IPS-18a (cell line): ENCODE measurements around the gene SEMA3E.

ENCODE experiments used
- H3K27ac ChIP-seq: one replicate; pipeline ENCODE4 v1.5.1; 2013; ENCODE audit warnings: low read length
- H3K27me3 ChIP-seq: one replicate; pipeline ENCODE4 v1.6.1; 2013; ENCODE audit warnings: mild to moderate bottlenecking, low read length; ENCODE audit not compliant: control insufficient read depth, insufficient read depth
- H3K36me3 ChIP-seq: one replicate; pipeline ENCODE4 v1.6.1; 2013; ENCODE audit warnings: low read depth, low read length; ENCODE audit not compliant: control insufficient read depth
- H3K4me1 ChIP-seq: one replicate; pipeline ENCODE4 v1.6.1; 2013; ENCODE audit warnings: low read depth, low read length; ENCODE audit not compliant: control insufficient read depth
- H3K4me3 ChIP-seq: one replicate; pipeline ENCODE4 v1.5.1; 2013; ENCODE audit warnings: low read length
- H3K9ac ChIP-seq: one replicate; pipeline ENCODE4 v1.6.1; 2013; ENCODE audit warnings: mild to moderate bottlenecking, low read length, moderate library complexity
- H3K9me3 ChIP-seq: one replicate; pipeline ENCODE4 v1.6.1; 2013; ENCODE audit warnings: low read depth, low read length; ENCODE audit not compliant: control insufficient read depth

Gene SEMA3E

GRCh38 chr7:83633516-83633915 is 15.4 kb downstream of the SEMA3E start:
- Histone ChIP-seq H3K9me3 (no peaks in the 10 kb centered on the region), H3K27me3 (no peaks in the 10 kb centered on the region), H3K4me3 (no peak overlapping the region), H3K9ac (no peak overlapping the region), H3K4me1 (peaks cover 9% of the 10 kb centered on the region), H3K36me3 (no peaks in the 10 kb centered on the region), H3K27ac (no peak overlapping the region)

GRCh38 chr7:83629117-83629880 is 19.6 kb downstream of the SEMA3E start:
- H3K4me3 ChIP-seq = no peak overlapping the region
- H3K9ac ChIP-seq = no peak overlapping the region

GRCh38 chr7:83617858-83618257 is 31.1 kb downstream of the SEMA3E start:
- Histone ChIP-seq H3K9me3 (no peaks in the 10 kb centered on the region), H3K4me3 (no peak overlapping the region), H3K36me3 (no peaks in the 10 kb centered on the region), H3K4me1 (peaks cover 12% of the 10 kb centered on the region), H3K27ac (no peak overlapping the region), H3K27me3 (no peaks in the 10 kb centered on the region), H3K9ac (no peak overlapping the region)

More at GRCh38 chr7:83629117-83629880, 19.6 kb downstream of the SEMA3E start:
- Histone ChIP-seq H3K27ac (no peak overlapping the region), H3K9me3 (no peaks in the 10 kb centered on the region), H3K27me3 (no peaks in the 10 kb centered on the region), H3K4me1 (peaks cover 9% of the 10 kb centered on the region), H3K36me3 (no peaks in the 10 kb centered on the region)

DNA sequence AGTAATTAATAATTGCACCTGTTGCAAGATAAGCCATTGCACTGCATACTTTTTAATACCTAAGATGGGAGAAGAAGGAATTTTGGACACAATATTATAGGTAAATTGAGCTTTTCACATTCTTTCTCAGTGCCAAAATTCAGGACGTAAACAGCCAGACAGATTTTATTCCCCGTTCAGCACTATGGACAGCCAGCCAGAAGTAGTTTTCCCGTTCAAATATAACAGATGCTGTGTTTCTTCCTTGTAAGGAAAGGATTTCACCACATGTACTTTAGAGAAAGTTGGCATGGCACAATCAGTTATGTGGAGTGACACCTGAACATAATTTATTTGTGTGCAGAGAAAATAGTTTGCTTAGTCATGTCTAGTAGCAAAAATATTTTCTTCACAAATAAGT is 34.8 kb downstream of the SEMA3E start:
- H3K9me3 ChIP-seq = no peaks in the 10 kb centered on the region

GRCh38 chr7:83613232-83613631 is 35.7 kb downstream of the SEMA3E start:
- no peaks in the 10 kb centered on the region for H3K27me3 ChIP-seq
- no peak overlapping the region for H3K4me3 ChIP-seq
- H3K9me3 ChIP-seq = no peaks in the 10 kb centered on the region
- no peaks in the 10 kb centered on the region for H3K36me3 ChIP-seq
- no peak overlapping the region for H3K27ac ChIP-seq
- H3K4me1 ChIP-seq = peaks cover 32% of the 10 kb centered on the region
- no peak overlapping the region for H3K9ac ChIP-seq

More for the DNA sequence above, 34.8 kb downstream of the SEMA3E start:
- Histone ChIP-seq H3K9ac (no peak overlapping the region), H3K27ac (no peak overlapping the region), H3K27me3 (no peaks in the 10 kb centered on the region), H3K36me3 (no peaks in the 10 kb centered on the region), H3K4me1 (peaks cover 32% of the 10 kb centered on the region), H3K4me3 (no peak overlapping the region)

GRCh38 chr7:83611776-83612175 is 37.2 kb downstream of the SEMA3E start:
- Histone ChIP-seq H3K9me3 (no peaks in the 10 kb centered on the region), H3K36me3 (no peaks in the 10 kb centered on the region), H3K27ac (no peak overlapping the region), H3K4me1 (peaks cover 32% of the 10 kb centered on the region), H3K4me3 (no peak overlapping the region), H3K27me3 (no peaks in the 10 kb centered on the region), H3K9ac (no peak overlapping the region)

GRCh38 chr7:83610649-83611304 is 38.2 kb downstream of the SEMA3E start:
- Histone ChIP-seq H3K36me3 (no peaks in the 10 kb centered on the region), H3K27me3 (no peaks in the 10 kb centered on the region), H3K4me1 (peaks cover 28% of the 10 kb centered on the region), H3K4me3 (peak overlapping the region; percentile 21), H3K27ac (no peak overlapping the region), H3K9ac (no peak overlapping the region), H3K9me3 (no peaks in the 10 kb centered on the region)

DNA sequence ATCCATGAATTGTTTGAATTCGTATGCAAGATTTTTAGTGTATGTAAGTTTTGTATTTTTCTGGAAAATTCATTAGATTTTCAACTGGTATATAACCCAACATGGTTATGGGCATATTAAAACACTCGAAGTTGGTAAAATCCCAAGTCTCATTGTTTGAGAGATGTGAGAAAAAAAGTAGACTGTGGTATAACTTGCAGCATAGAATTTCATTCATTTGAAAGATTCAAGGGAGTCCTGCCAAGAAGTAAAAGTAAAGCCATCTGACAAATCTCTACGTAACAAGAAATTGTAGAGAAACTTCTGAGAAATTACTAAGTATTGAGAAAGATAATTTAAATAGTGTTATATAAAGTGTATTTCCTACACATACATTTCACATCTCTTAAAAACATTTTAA is 40.2 kb downstream of the SEMA3E start:
- H3K4me3 ChIP-seq = no peak overlapping the region
- no peaks in the 10 kb centered on the region for H3K9me3 ChIP-seq
- H3K4me1 ChIP-seq = peaks cover 27% of the 10 kb centered on the region
- no peak overlapping the region for H3K9ac ChIP-seq
- H3K27ac ChIP-seq = no peak overlapping the region
- H3K36me3 ChIP-seq = no peaks in the 10 kb centered on the region
- no peaks in the 10 kb centered on the region for H3K27me3 ChIP-seq

- Histone ChIP-seq H3K36me3 (no peaks in the 10 kb centered on the region), H3K9ac (no peak overlapping the region), H3K4me1 (peaks cover 3% of the 10 kb centered on the region)
Measured at GRCh38 chr7:83603649-83604048, 45.3 kb downstream of the SEMA3E start.

GRCh38 chr7:83599131-83599530 is 49.8 kb downstream of the SEMA3E start:
- no peaks in the 10 kb centered on the region for H3K9me3 ChIP-seq
- no peak overlapping the region for H3K27ac ChIP-seq
- no peaks in the 10 kb centered on the region for H3K27me3 ChIP-seq
- H3K4me3 ChIP-seq = no peak overlapping the region
- peaks cover 3% of the 10 kb centered on the region for H3K4me1 ChIP-seq
- no peak overlapping the region for H3K9ac ChIP-seq
- no peaks in the 10 kb centered on the region for H3K36me3 ChIP-seq

More at GRCh38 chr7:83603649-83604048, 45.3 kb downstream of the SEMA3E start:
- H3K27ac ChIP-seq = no peak overlapping the region
- H3K9me3 ChIP-seq = no peaks in the 10 kb centered on the region
- no peak overlapping the region for H3K4me3 ChIP-seq
- H3K27me3 ChIP-seq = no peaks in the 10 kb centered on the region

- Histone ChIP-seq H3K9me3 (no peaks in the 10 kb centered on the region), H3K36me3 (no peaks in the 10 kb centered on the region), H3K4me1 (no peaks in the 10 kb centered on the region)
Measured at GRCh38 chr7:83593921-83594475, 54.9 kb downstream of the SEMA3E start.

More at GRCh38 chr7:83593921-83594475, 54.9 kb downstream of the SEMA3E start:
- Histone ChIP-seq H3K27ac (no peak overlapping the region), H3K4me3 (no peak overlapping the region), H3K9ac (no peak overlapping the region), H3K27me3 (no peaks in the 10 kb centered on the region)
